Epithelial cell of proximal tubule (primary cell): ENCODE measurements around the gene C3orf20. TPM values are rescaled to one million over a fixed set of nuclear protein-coding genes. Genes with fewer than 3 reads are reported as not detected.
A peak's percentile ranks its signal among the peaks of the same experiment; 100 is the strongest.
"Not testable (repeated sequence)": the region's sequence is repeated elsewhere in the genome, so short reads cannot be mapped to it uniquely, and the experiment has no call there.

Source experiments
- DNase-seq: peaks from one replicate; pipeline ENCODE4 v3.0.0-alpha.2; 2011; ENCODE audit warnings: low read depth
- H3K4me3 ChIP-seq: 2 replicates; pipeline ENCODE4 v1.5.1; 2011; ENCODE audit warnings: low read depth, mild to moderate bottlenecking, low read length
- total RNA-seq: library from RNA; depleted of rRNA; stranded (reverse); fragments of >200 nt; gene quantifications from 2 replicates; pipeline ENCODE4 v1.2.3, GENCODE V29; 2015
- TF ChIP-seq, protein P1 (sequence below): conservative IDR thresholded peaks from 2 replicates; pipeline ENCODE4 v1.5.1; 2012; ENCODE audit warnings: low read depth, mild to moderate bottlenecking, low read length

The C3orf20 gene
- total RNA-seq, 1 donor from 2014 or later = not detected

DNA sequence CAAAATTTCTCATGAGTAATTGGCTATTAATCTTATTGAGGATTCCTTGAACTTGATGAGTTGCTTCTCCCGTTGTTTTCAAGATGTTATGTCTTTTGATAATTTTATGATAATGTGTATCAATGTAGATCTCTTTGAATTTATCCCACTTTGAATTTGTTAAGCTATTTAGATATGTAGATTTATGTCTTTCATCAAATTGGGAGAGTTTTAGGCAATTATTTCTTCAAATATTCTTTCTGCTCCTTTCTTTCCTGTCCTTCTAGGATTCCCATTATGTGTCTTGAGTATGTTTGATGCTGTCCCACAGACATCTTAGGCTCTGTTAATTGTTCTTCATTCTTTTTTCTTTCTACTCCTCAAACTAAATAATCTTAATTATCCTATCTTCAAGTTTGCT lies 75.7 kb downstream of the C3orf20 start:
- TF ChIP-seq, protein P1, sequence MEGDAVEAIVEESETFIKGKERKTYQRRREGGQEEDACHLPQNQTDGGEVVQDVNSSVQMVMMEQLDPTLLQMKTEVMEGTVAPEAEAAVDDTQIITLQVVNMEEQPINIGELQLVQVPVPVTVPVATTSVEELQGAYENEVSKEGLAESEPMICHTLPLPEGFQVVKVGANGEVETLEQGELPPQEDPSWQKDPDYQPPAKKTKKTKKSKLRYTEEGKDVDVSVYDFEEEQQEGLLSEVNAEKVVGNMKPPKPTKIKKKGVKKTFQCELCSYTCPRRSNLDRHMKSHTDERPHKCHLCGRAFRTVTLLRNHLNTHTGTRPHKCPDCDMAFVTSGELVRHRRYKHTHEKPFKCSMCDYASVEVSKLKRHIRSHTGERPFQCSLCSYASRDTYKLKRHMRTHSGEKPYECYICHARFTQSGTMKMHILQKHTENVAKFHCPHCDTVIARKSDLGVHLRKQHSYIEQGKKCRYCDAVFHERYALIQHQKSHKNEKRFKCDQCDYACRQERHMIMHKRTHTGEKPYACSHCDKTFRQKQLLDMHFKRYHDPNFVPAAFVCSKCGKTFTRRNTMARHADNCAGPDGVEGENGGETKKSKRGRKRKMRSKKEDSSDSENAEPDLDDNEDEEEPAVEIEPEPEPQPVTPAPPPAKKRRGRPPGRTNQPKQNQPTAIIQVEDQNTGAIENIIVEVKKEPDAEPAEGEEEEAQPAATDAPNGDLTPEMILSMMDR = no peak
- no peak overlapping the region for H3K4me3 ChIP-seq
- DNase-seq = no peak

DNA sequence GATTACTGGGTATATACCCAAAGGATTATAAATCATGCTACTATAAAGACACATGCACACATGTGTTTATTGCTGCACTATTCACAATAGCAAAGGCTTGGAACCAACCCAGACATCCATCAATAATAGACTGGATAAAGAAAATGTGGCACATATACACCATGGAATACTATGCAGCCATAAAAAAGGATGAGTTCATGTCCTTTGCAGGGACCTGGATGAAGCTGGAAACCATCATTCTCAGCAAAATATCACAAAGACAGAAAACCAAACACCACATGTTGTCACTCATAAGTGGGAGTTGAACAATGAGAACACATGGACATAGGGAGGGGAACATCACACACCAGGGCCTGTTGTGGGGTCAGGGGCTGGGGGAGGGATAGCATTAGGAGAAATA lies 78.0 kb downstream of the C3orf20 start:
- not testable (repeated sequence) for DNase-seq, H3K4me3 ChIP-seq

- H3K4me3 ChIP-seq = no peak overlapping the region
- no peak for DNase-seq
- TF ChIP-seq, protein P1 = no peak
Measured at GRCh38 chr3:14757153-14757700, 82.3 kb downstream of the C3orf20 start.

DNA sequence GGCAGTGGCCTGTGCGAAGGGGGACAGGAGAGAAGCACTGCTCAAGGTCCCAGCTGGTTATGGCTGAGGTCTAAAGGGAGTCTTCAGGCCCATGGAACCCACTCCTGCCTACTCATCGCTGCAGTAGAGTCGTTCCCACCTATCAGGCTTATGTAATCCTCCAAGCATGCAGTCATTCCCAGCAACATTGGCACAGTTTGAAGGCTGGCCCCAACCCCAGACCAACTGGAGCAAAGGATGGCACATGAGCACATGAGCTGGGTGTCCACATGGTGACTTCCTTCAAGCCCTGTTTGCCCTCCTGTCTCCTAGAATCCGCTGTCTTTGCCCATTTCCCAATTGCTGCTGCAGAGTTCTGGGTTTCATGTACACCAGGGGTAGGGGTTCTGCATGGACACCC lies 83.4 kb downstream of the C3orf20 start:
- DNase-seq = no peak
- TF ChIP-seq, protein P1 = no peak
- H3K4me3 ChIP-seq = no peak overlapping the region

DNA sequence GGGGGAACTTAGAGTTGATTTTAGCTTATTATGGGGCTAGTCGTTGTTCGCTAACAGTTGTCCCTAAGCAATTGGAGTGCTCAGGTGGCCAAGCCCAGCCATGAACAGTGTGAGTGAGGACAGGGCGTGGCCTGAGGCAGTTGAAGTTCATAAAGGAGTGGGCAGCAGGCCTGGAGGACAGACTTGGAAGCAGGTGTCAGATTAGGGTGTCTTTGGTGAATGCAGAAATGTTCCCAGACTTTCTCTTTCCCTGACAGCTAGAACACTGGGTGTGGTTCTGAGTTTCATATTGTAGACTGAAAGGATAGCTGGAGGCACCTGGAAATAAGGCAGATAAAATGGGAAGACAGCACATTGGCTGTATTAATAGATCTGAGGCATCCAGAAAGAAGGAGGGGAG lies 84.0 kb downstream of the C3orf20 start:
- H3K4me3 ChIP-seq = no peak overlapping the region
- DNase-seq = no peak
- TF ChIP-seq, protein P1 = no peak

- no peak for DNase-seq
- H3K4me3 ChIP-seq = no peak overlapping the region
- TF ChIP-seq, protein P1 = no peak
Measured at GRCh38 chr3:14760185-14760584, 85.2 kb downstream of the C3orf20 start.

GRCh38 chr3:14761121-14761672 lies 86.3 kb downstream of the C3orf20 start:
- no peak for DNase-seq

More at GRCh38 chr3:14761121-14761672, 86.3 kb downstream of the C3orf20 start:
- TF ChIP-seq, protein P1 = peak; percentile 18
- H3K4me3 ChIP-seq = no peak overlapping the region
